M059J (cell line): ENCODE measurements around the gene KCTD20. TPM values are rescaled to one million over a fixed set of nuclear protein-coding genes. Genes with fewer than 3 reads are reported as not detected.
A peak's percentile ranks its signal among the peaks of the same experiment; 100 is the strongest.
"Not testable (repeated sequence)": the region's sequence is repeated elsewhere in the genome, so short reads cannot be mapped to it uniquely, and the experiment has no call there.

Experiments
- DNase-seq: peaks from one replicate; pipeline ENCODE4 v3.0.0-alpha.2; 2012; ENCODE audit warnings: low read depth
- total RNA-seq: library from RNA; depleted of rRNA; stranded (reverse); fragments of >200 nt; shearing (Covaris generic); gene quantifications from 2 replicates; pipeline ENCODE4 v1.2.3, GENCODE V29; 2014; rRNA removed

The KCTD20 gene
- 53.9 and 82.9 TPM in 2 replicates for total RNA-seq

- peak; percentile 92 for DNase-seq
These were observed at the start of gene KCTD20, which contains the start of gene PXT1 for GRCh38 chr6:36442671-36443470. TSS of gene KCTD20 (plus strand) at chr6:36443000. CDS start at chr6:36470098, 27,098 bp downstream. TSS of gene PXT1 (minus strand) at chr6:36442854. CDS start at chr6:36426082, 16,772 bp downstream.

GRCh38 chr6:36399970-36400369, 42.8 kb upstream of the KCTD20 start:
- DNase-seq, result no peak

- no peak for DNase-seq
These were observed 40.3 kb upstream of the KCTD20 start for GRCh38 chr6:36402481-36402880.

- no peak for DNase-seq
These were observed 38.6 kb upstream of the KCTD20 start for GRCh38 chr6:36404164-36404563.

GRCh38 chr6:36409718-36410117, 33.1 kb upstream of the KCTD20 start:
- not testable (repeated sequence) for DNase-seq

GRCh38 chr6:36413489-36414480, 29.0 kb upstream of the KCTD20 start:
- peak; percentile 44 for DNase-seq

- DNase-seq, result peak; percentile 23
These were observed 28.3 kb upstream of the KCTD20 start for GRCh38 chr6:36414481-36414880.

- peak; percentile 65 for DNase-seq
These were observed 24.2 kb upstream of the KCTD20 start for GRCh38 chr6:36418558-36418957.

- DNase-seq, result no peak
These were observed 23.5 kb upstream of the KCTD20 start for GRCh38 chr6:36419310-36419709.

- DNase-seq, result no peak
These were observed 20.1 kb upstream of the KCTD20 start for GRCh38 chr6:36422714-36423100.

- DNase-seq, result peak; percentile 100
These were observed 19.5 kb upstream of the KCTD20 start for GRCh38 chr6:36423101-36423824.

- no peak for DNase-seq
These were observed 16.2 kb upstream of the KCTD20 start for GRCh38 chr6:36426622-36427021.

- DNase-seq, result no peak
These were observed 13.9 kb upstream of the KCTD20 start for GRCh38 chr6:36428911-36429310.

- DNase-seq, result peak; percentile 62
These were observed 12.4 kb upstream of the KCTD20 start for GRCh38 chr6:36430351-36430750.

- no peak for DNase-seq
These were observed 11.6 kb upstream of the KCTD20 start for GRCh38 chr6:36431197-36431596.

GRCh38 chr6:36432151-36432671, 10.6 kb upstream of the KCTD20 start:
- DNase-seq, result peak; percentile 82

GRCh38 chr6:36436466-36436865, 6.3 kb upstream of the KCTD20 start:
- DNase-seq, result peak; percentile 55

GRCh38 chr6:36441307-36441894, 1.4 kb upstream of the KCTD20 start:
- peak; percentile 100 for DNase-seq

GRCh38 chr6:36442103-36442670, 613 bp upstream of the KCTD20 start:
- no peak for DNase-seq
